Ovary (tissue), 9 donors: Measurements from ENCODE around the gene SPECC1. TPM values are rescaled to one million over a fixed set of nuclear protein-coding genes. Genes with fewer than 3 reads are reported as not detected.

Source experiments
- DNase-seq, 5 donors: peaks; one replicate each; pipeline ENCODE4 v3.0.0-alpha.2; 2019 to 2020
- H3K27ac ChIP-seq, 2 donors: fragments of 200-600 bp; one replicate each; pipeline versions ENCODE4 v1.5.1 to v1.8.0; 2019 to 2022
- H3K27me3 ChIP-seq: fragments of 200-600 bp; one replicate; pipeline ENCODE4 v1.8.0; 2022
- H3K36me3 ChIP-seq: fragments of 200-600 bp; sonication (generic); one replicate; pipeline ENCODE4 v1.5.1; 2019
- H3K4me1 ChIP-seq: one replicate; pipeline ENCODE4 v1.8.1; 2013; ENCODE audit warnings: mild to moderate bottlenecking, moderate library complexity; ENCODE audit not compliant: insufficient read depth
- H3K4me3 ChIP-seq: fragments of 200-600 bp; sonication (generic); one replicate; pipeline ENCODE4 v1.5.1; 2017
- H3K9me3 ChIP-seq, 2 donors: fragments of 200-600 bp in 1 of 2; sonication (generic) in 1 of 2; one replicate each; pipeline versions ENCODE4 v1.5.1 to v1.8.1; 2013 to 2019; ENCODE audit warnings: mild to moderate bottlenecking in 1 of 2, moderate library complexity in 1 of 2
- EP300 ChIP-seq: sonication (generic); formaldehyde crosslinking; IDR thresholded peaks from one replicate; pipeline ENCODE4 v1.6.1; 2017; ENCODE audit warnings: antibody characterized with exemption
- POLR2A ChIP-seq: fragments of 450-650 bp; IDR thresholded peaks from one replicate; pipeline ENCODE4 v1.6.1; 2017; ENCODE audit warnings: antibody characterized with exemption, mild to moderate bottlenecking, moderate library complexity
- WGBS, 3 donors: extraction: QIAGEN DNeasy Blood & Tissue Kit in 1 of 3; methylation state at CpG; one replicate each; pipeline versions ENCODE4 v1.1.5 to v1.1.7; 2013 to 2017; 5-methylcytosine and 5-hydroxymethylcytosine counted together
- intact Hi-C, 4 donors: fragments of 100-400 bp; cut with DNase I; formaldehyde crosslinking; loops; one replicate each; pipeline versions ENCODE4 v1.11.0 to v1.15.1; 2022 to 2023
- polyA plus RNA-seq, 2 donors: library from polyadenylated mRNA; stranded (reverse); fragments of 200-250 nt in 1 of 2; fragments of 350-450 nt in 1 of 2; fragmentation: Illumina TruSeq in 1 of 2; extraction: RNeasy Lipid Tissue Mini Kit (QIAGEN cat#74804) in 1 of 2; gene quantifications; one replicate each; pipeline ENCODE4 v1.2.3, GENCODE V29; 2013 to 2014
- total RNA-seq, 7 donors: library from RNA; depleted of rRNA in 2 of 7; stranded (reverse); fragments of >200 nt in 2 of 7; fragmentation: NEBNext Ultra II Directional in 3 of 7; extraction: Animal tissue kit (Norgen Biotek cat#: 25700) in 3 of 7; gene quantifications; one replicate each; pipeline versions ENCODE4 v1.1.0 to v1.2.4, GENCODE V29; 2016 to 2023
- TF ChIP-seq, protein P1 (sequence below), 3 donors: fragments of 450-650 bp in 2 of 3; fragments of 200-600 bp in 1 of 3; IDR thresholded peaks; one replicate each; pipeline versions ENCODE4 v1.5.1 to v1.8.0; 2016 to 2022; ENCODE audit warnings: antibody characterized with exemption in 3 of 3, mild to moderate bottlenecking in 1 of 3
- donor health status: DM: no; HTN: no; CAD: no; lungs with moderate emphysema.
- donor health status: DM: no; HTN: no; CAD: no.
- donor health status: Bipolar disorder and iron deficiency.
- donor health status: DM: yes; HTN: yes; CAD: no.
- donor health status: DM: no; HTN: no; CAD: no.
- donor health status: DM: yes; HTN: yes; CAD: no.

Gene SPECC1
- total and polyA plus RNA-seq, 9 donors = 34.7 to 86.5 (median 66.1) TPM

DNA sequence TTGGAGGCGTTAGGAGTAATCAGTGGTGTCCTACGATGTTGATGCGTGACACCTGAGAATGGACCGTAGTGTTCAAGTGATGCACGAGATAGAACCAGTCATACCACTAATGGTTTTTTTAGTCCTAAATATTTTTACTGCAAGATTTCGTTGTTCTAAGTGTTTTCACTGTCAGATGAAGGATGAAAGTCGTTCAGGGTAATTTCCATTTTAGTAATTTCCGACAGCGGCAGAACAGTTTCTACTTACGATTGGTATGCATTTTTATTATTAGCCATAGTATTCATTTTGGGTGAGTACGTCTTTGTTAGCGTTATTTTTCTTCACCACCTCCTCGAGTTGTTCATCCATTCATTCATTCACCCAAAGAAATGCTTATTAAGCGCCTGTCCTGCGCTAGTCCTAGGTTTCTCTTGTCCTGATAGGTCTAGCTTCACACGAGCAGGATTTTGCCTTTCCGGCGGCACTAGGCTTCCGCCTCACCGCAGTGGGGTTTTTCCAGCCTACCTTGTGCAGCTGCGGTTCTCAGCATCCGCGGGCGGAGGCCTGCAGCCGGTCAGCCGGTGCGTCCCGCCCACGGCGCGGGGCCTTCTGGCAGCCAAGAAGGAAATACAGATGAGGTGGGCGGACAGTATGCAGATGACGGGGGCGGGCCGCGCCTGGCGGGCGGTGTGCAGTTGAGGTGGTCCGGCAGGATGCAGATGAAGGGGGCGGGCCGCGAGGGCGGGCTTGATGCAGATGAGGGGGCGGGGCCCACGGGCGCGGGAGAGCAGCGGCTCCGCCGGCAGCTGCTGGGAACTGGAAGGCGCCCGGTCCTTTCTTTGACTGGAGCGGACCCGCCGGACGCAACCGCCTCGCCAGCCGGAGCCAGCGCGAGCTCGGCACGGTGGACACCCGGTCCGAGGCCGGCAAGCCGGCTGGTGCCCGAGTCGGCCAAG lies 146.4 kb downstream of the SPECC1 start:
- intact Hi-C loops = no loop called here
- no peaks in the 10 kb centered on the region for H3K36me3 ChIP-seq
- H3K9me3 ChIP-seq = no peaks in the 10 kb centered on the region
- TF ChIP-seq, protein P1, sequence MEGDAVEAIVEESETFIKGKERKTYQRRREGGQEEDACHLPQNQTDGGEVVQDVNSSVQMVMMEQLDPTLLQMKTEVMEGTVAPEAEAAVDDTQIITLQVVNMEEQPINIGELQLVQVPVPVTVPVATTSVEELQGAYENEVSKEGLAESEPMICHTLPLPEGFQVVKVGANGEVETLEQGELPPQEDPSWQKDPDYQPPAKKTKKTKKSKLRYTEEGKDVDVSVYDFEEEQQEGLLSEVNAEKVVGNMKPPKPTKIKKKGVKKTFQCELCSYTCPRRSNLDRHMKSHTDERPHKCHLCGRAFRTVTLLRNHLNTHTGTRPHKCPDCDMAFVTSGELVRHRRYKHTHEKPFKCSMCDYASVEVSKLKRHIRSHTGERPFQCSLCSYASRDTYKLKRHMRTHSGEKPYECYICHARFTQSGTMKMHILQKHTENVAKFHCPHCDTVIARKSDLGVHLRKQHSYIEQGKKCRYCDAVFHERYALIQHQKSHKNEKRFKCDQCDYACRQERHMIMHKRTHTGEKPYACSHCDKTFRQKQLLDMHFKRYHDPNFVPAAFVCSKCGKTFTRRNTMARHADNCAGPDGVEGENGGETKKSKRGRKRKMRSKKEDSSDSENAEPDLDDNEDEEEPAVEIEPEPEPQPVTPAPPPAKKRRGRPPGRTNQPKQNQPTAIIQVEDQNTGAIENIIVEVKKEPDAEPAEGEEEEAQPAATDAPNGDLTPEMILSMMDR (IDR thresholded peaks at IDR 0.05) = no peak
- peak; percentile 26 for TF ChIP-seq POLR2A
- no peaks in the 10 kb centered on the region for H3K27me3 ChIP-seq
- H3K4me1 ChIP-seq = peaks cover 12% of the 10 kb centered on the region
- WGBS, 3 donors = 9 to 15% (median 11%) methylated on average over 46 to 69 of the region's 69 CpGs
- H3K27ac ChIP-seq = peak overlapping the region; percentile 18 to 74
- H3K4me3 ChIP-seq = peak overlapping the region; percentile 70
- DNase-seq = peak; percentile 96 to 99 (median 98)

DNA sequence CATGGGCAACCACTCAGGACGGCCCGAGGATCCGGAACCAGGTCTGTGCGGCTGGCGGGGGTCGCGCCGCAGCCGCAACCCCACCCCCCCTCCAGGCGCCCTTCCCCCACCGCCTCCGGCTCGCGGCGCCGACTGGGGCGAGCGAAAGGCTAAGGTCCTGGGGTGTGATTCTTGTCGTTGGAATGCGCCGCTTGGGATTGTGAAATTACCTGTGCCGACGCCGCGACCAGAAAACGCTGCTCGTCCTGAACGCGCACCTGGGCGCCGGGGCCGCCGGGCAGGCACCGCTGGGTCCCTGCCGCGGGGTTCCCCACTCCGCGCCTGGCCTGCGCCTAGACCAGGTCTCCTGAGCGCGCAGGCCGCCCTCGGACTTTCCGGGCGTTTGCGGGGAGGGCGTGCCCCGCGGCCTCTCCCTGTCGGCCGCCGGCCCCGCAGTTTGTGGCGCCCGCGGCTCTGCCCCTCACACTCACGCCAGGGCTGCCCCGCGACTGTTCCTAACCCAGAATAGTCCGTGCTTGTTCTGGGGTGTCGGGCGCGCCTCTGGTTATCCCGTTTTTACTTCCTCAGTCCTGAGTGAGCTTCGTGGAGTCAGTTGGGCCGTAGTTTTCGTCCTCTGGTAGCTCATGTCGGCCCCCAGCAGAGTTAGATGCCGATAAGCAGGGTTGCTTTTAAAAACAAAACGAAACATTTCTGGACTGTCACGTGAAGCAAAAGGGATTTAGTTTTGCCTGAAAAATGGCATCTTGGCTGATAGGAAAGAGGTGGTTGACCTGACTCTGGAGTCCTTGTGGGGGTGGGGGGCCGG lies 147.2 kb downstream of the SPECC1 start:
- Histone ChIP-seq H3K4me3 (peak overlapping the region; percentile 70), H3K27me3 (no peaks in the 10 kb centered on the region), H3K4me1 (peaks cover 12% of the 10 kb centered on the region), H3K27ac (peak overlapping the region; percentile 18 to 74), H3K9me3 (no peaks in the 10 kb centered on the region), H3K36me3 (no peaks in the 10 kb centered on the region)
- intact Hi-C loops = no loop called here
- 1% methylated on average over 32 to 72 of the region's 72 CpGs for WGBS, 3 donors
- TF ChIP-seq POLR2A (no peak), EP300 (no peak)
- TF ChIP-seq, protein P1 (IDR thresholded peaks at IDR 0.05) = no peak
- DNase-seq = peak in 3 of 5 donors; percentile 33 to 59 (median 34)

DNA sequence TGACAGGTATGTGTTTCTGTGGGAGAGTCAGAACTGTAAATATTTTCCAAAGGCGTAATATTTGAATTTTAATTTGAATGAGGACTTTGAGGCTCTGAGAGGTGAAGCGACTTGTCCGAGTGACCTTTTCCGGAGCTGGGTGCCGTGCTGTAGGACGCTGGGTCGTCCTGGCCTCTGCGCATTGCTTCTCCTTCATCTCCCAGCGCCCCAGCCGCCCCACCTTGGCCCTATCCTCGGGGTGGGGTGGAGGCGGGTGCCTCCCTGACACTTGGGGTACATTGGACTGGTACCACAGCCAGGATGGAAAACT lies 147.8 kb downstream of the SPECC1 start:
- H3K4me3 ChIP-seq = peak overlapping the region; percentile 70
- intact Hi-C loops = no loop called here
- H3K36me3 ChIP-seq = no peaks in the 10 kb centered on the region
- peak in 1 of 5 donors; percentile 45 for DNase-seq
- WGBS, 3 donors = 22 to 46% (median 35%) methylated on average over 12 of the region's 12 CpGs
- H3K9me3 ChIP-seq = no peaks in the 10 kb centered on the region
- H3K27ac ChIP-seq = peak overlapping the region in 1 of 2 donors; percentile 74
- no peaks in the 10 kb centered on the region for H3K27me3 ChIP-seq
- TF ChIP-seq EP300 = no peak
- TF ChIP-seq, protein P1 (IDR thresholded peaks at IDR 0.05) = no peak
- no peak for TF ChIP-seq POLR2A
- peaks cover 12% of the 10 kb centered on the region for H3K4me1 ChIP-seq

DNA sequence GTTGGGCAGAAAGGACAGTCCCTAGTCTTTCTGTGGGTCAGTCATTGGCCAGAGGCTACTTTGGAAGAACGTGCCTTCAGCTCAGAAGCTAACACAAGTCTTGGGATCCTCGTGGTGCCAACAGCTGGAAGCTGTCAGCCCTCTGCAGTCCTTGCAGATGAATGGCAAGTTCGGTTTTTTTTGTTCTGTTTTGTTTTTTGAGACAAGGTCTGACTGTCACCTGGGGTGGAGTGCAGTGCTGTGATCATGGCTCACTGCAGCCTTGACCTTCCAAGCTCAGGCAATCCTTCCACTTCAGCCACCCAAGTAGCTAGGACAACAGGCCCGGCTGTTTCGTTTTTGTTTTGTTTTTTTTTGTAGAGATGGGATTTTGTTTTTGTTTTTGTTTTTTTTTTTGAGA lies 149.4 kb downstream of the SPECC1 start:
- intact Hi-C loops = no loop called here
- Histone ChIP-seq H3K4me3 (no peak overlapping the region), H3K36me3 (no peaks in the 10 kb centered on the region), H3K27me3 (no peaks in the 10 kb centered on the region), H3K9me3 (no peaks in the 10 kb centered on the region), H3K4me1 (peaks cover 12% of the 10 kb centered on the region), H3K27ac (no peak overlapping the region)
- DNase-seq = no peak
- 26 to 49% (median 33%) methylated on average over 5 of the region's 5 CpGs for WGBS, 3 donors
- TF ChIP-seq EP300 = no peak
- TF ChIP-seq POLR2A = no peak
- TF ChIP-seq, protein P1 (IDR thresholded peaks at IDR 0.05) = no peak
